ENCODE measurements around the gene GGN.
A peak's percentile ranks its signal among the peaks of the same experiment; 100 is the strongest.

The GGN gene

GRCh38 chr19:38386971-38387549 is 774 bp downstream of the GGN start:
- Histone ChIP-seq H3K4me3 (ENCODE audit: low read length in 2 of 2) (peak overlapping the region; percentile 82 to 83), H4K91ac (ENCODE audit: low read depth, low read length, poor library complexity) (no peak overlapping the region), H2AFZ (ENCODE audit: low read length) (peak overlapping the region; percentile 95), H3K27me3 (ENCODE audit: control insufficient read depth in 3 of 3, insufficient read depth in 3 of 3, low read depth in 1 of 3, low read length in 3 of 3) (no peaks in the 10 kb centered on the region), H2AK5ac (ENCODE audit: low read depth, low read length) (no peak overlapping the region), H2BK5ac (ENCODE audit: low read length) (no peak overlapping the region), H3K9me3 (replicated peaks in 1 of 2; ENCODE audit: control insufficient read depth in 2 of 2, insufficient read depth in 1 of 2, low read depth in 1 of 2, low read length in 2 of 2) (no peaks in the 10 kb centered on the region), H3K14ac (ENCODE audit: low read length) (no peak overlapping the region), H3K27ac (replicated peaks; ENCODE audit: low read length) (peak overlapping the region; percentile 2), H2BK12ac (ENCODE audit: low read length) (no peak overlapping the region), H4K8ac (ENCODE audit: low read depth, low read length) (no peak overlapping the region), H3K4ac (ENCODE audit: low read length) (no peak overlapping the region), H3K9ac (ENCODE audit: low read depth, low read length, poor library complexity) (peak overlapping the region; percentile 17), H3K79me1 (ENCODE audit: low read depth, low read length) (peaks cover 5% of the 10 kb centered on the region), H3K18ac (ENCODE audit: low read length) (peak overlapping the region; percentile 5), H3K36me3 (replicated peaks in 1 of 2; ENCODE audit: control insufficient read depth in 2 of 2, insufficient read depth in 2 of 2, low read length in 2 of 2) (peaks cover 18 to 51% of the 10 kb centered on the region in 2 donors), H2BK120ac (ENCODE audit: low read depth, low read length) (no peak overlapping the region), H3K4me2 (ENCODE audit: insufficient read depth, low read length, poor library complexity, severe bottlenecking) (peak overlapping the region; percentile 85), H3K4me1 (ENCODE audit: control insufficient read depth in 2 of 2, insufficient read depth in 1 of 2, low read depth in 1 of 2, low read length in 2 of 2) (peaks cover 8 to 10% of the 10 kb centered on the region in 2 donors), H3K23ac (ENCODE audit: low read depth, low read length, poor library complexity) (no peak overlapping the region), H2BK15ac (ENCODE audit: low read length) (no peak overlapping the region)
- no CpG with 5 or more reads among the region's 36 CpGs for WGBS, 2 donors (ENCODE audit: extremely low coverage in 2 of 2, insufficient read length in 2 of 2, insufficient replicate concordance in 1 of 2)
- DNase-seq (ENCODE audit: low spot score) = no peak

GRCh38 chr19:38386300-38386970 is 1.4 kb downstream of the GGN start:
- Histone ChIP-seq H4K91ac (ENCODE audit: low read depth, low read length, poor library complexity) (no peak overlapping the region), H3K4me2 (ENCODE audit: insufficient read depth, low read length, poor library complexity, severe bottlenecking) (no peak overlapping the region), H2AFZ (ENCODE audit: low read length) (no peak overlapping the region), H3K27ac (replicated peaks; ENCODE audit: low read length) (no peak overlapping the region), H2BK5ac (ENCODE audit: low read length) (no peak overlapping the region), H3K4me3 (ENCODE audit: low read length in 2 of 2) (no peak overlapping the region), H2BK12ac (ENCODE audit: low read length) (no peak overlapping the region), H2AK5ac (ENCODE audit: low read depth, low read length) (peak overlapping the region; percentile 27), H2BK15ac (ENCODE audit: low read length) (no peak overlapping the region), H3K36me3 (replicated peaks in 1 of 2; ENCODE audit: control insufficient read depth in 2 of 2, insufficient read depth in 2 of 2, low read length in 2 of 2) (peaks cover 21 to 51% of the 10 kb centered on the region in 2 donors), H3K27me3 (ENCODE audit: control insufficient read depth in 3 of 3, insufficient read depth in 3 of 3, low read depth in 1 of 3, low read length in 3 of 3) (no peaks in the 10 kb centered on the region), H3K9ac (ENCODE audit: low read depth, low read length, poor library complexity) (no peak overlapping the region), H3K18ac (ENCODE audit: low read length) (no peak overlapping the region), H2BK120ac (ENCODE audit: low read depth, low read length) (no peak overlapping the region), H3K23ac (ENCODE audit: low read depth, low read length, poor library complexity) (no peak overlapping the region), H4K8ac (ENCODE audit: low read depth, low read length) (no peak overlapping the region), H3K4me1 (ENCODE audit: control insufficient read depth in 2 of 2, insufficient read depth in 1 of 2, low read depth in 1 of 2, low read length in 2 of 2) (peaks cover 8% of the 10 kb centered on the region in 2 donors), H3K79me1 (ENCODE audit: low read depth, low read length) (peaks cover 5% of the 10 kb centered on the region), H3K9me3 (replicated peaks in 1 of 2; ENCODE audit: control insufficient read depth in 2 of 2, insufficient read depth in 1 of 2, low read depth in 1 of 2, low read length in 2 of 2) (no peaks in the 10 kb centered on the region), H3K14ac (ENCODE audit: low read length) (no peak overlapping the region), H3K4ac (ENCODE audit: low read length) (no peak overlapping the region)
- WGBS, 2 donors (ENCODE audit: extremely low coverage in 2 of 2, insufficient read length in 2 of 2, insufficient replicate concordance in 1 of 2) = no CpG with 5 or more reads among the region's 61 CpGs
- no peak for DNase-seq (ENCODE audit: low spot score)

GRCh38 chr19:38385804-38386257 is 2.0 kb downstream of the GGN start:
- WGBS, 2 donors (ENCODE audit: extremely low coverage in 2 of 2, insufficient read length in 2 of 2, insufficient replicate concordance in 1 of 2) = no CpG with 5 or more reads among the region's 40 CpGs
- no peak overlapping the region for H3K4me3 ChIP-seq (ENCODE audit: low read length in 2 of 2)
- no peak overlapping the region for H2BK15ac ChIP-seq (ENCODE audit: low read length)
- no peak overlapping the region for H2AFZ ChIP-seq (ENCODE audit: low read length)
- no peak for DNase-seq (ENCODE audit: low spot score)
- H3K4me2 ChIP-seq (ENCODE audit: insufficient read depth, low read length, poor library complexity, severe bottlenecking) = no peak overlapping the region
- peaks cover 5% of the 10 kb centered on the region for H3K79me1 ChIP-seq (ENCODE audit: low read depth, low read length)
- H3K4me1 ChIP-seq (ENCODE audit: control insufficient read depth in 2 of 2, insufficient read depth in 1 of 2, low read depth in 1 of 2, low read length in 2 of 2) = peaks cover 8% of the 10 kb centered on the region in 2 donors
- H3K9me3 ChIP-seq (replicated peaks in 1 of 2; ENCODE audit: control insufficient read depth in 2 of 2, insufficient read depth in 1 of 2, low read depth in 1 of 2, low read length in 2 of 2) = no peaks in the 10 kb centered on the region
- peak overlapping the region; percentile 27 for H2AK5ac ChIP-seq (ENCODE audit: low read depth, low read length)
- H3K27ac ChIP-seq (replicated peaks; ENCODE audit: low read length) = no peak overlapping the region
- no peak overlapping the region for H3K4ac ChIP-seq (ENCODE audit: low read length)
- peak overlapping the region; percentile 44 for H3K23ac ChIP-seq (ENCODE audit: low read depth, low read length, poor library complexity)
- H2BK5ac ChIP-seq (ENCODE audit: low read length) = no peak overlapping the region
- no peak overlapping the region for H3K18ac ChIP-seq (ENCODE audit: low read length)
- no peak overlapping the region for H4K8ac ChIP-seq (ENCODE audit: low read depth, low read length)
- no peaks in the 10 kb centered on the region for H3K27me3 ChIP-seq (ENCODE audit: control insufficient read depth in 3 of 3, insufficient read depth in 3 of 3, low read depth in 1 of 3, low read length in 3 of 3)
- H3K9ac ChIP-seq (ENCODE audit: low read depth, low read length, poor library complexity) = no peak overlapping the region
- H3K36me3 ChIP-seq (replicated peaks in 1 of 2; ENCODE audit: control insufficient read depth in 2 of 2, insufficient read depth in 2 of 2, low read length in 2 of 2) = peaks cover 25 to 52% of the 10 kb centered on the region in 2 donors
- H2BK12ac ChIP-seq (ENCODE audit: low read length) = no peak overlapping the region
- H2BK120ac ChIP-seq (ENCODE audit: low read depth, low read length) = no peak overlapping the region
- no peak overlapping the region for H3K14ac ChIP-seq (ENCODE audit: low read length)
- H4K91ac ChIP-seq (ENCODE audit: low read depth, low read length, poor library complexity) = no peak overlapping the region

- Histone ChIP-seq H3K9me3 (replicated peaks in 1 of 2; ENCODE audit: control insufficient read depth in 2 of 2, insufficient read depth in 1 of 2, low read depth in 1 of 2, low read length in 2 of 2) (no peaks in the 10 kb centered on the region), H2AFZ (ENCODE audit: low read length) (no peak overlapping the region), H2BK15ac (ENCODE audit: low read length) (no peak overlapping the region), H3K27me3 (ENCODE audit: control insufficient read depth in 3 of 3, insufficient read depth in 3 of 3, low read depth in 1 of 3, low read length in 3 of 3) (no peaks in the 10 kb centered on the region), H2BK12ac (ENCODE audit: low read length) (no peak overlapping the region), H3K23ac (ENCODE audit: low read depth, low read length, poor library complexity) (peak overlapping the region; percentile 44), H4K8ac (ENCODE audit: low read depth, low read length) (no peak overlapping the region), H4K91ac (ENCODE audit: low read depth, low read length, poor library complexity) (no peak overlapping the region), H2BK5ac (ENCODE audit: low read length) (no peak overlapping the region), H3K4me3 (ENCODE audit: low read length in 2 of 2) (peak overlapping the region in 1 of 2 donors; percentile 43), H3K27ac (replicated peaks; ENCODE audit: low read length) (no peak overlapping the region), H3K4me2 (ENCODE audit: insufficient read depth, low read length, poor library complexity, severe bottlenecking) (no peak overlapping the region), H3K36me3 (replicated peaks in 1 of 2; ENCODE audit: control insufficient read depth in 2 of 2, insufficient read depth in 2 of 2, low read length in 2 of 2) (peaks cover 26 to 56% of the 10 kb centered on the region in 2 donors), H3K79me1 (ENCODE audit: low read depth, low read length) (peaks cover 2% of the 10 kb centered on the region), H3K14ac (ENCODE audit: low read length) (no peak overlapping the region), H3K18ac (ENCODE audit: low read length) (no peak overlapping the region), H2BK120ac (ENCODE audit: low read depth, low read length) (no peak overlapping the region), H3K4ac (ENCODE audit: low read length) (no peak overlapping the region), H3K9ac (ENCODE audit: low read depth, low read length, poor library complexity) (no peak overlapping the region), H3K4me1 (ENCODE audit: control insufficient read depth in 2 of 2, insufficient read depth in 1 of 2, low read depth in 1 of 2, low read length in 2 of 2) (peaks cover 6 to 8% of the 10 kb centered on the region in 2 donors), H2AK5ac (ENCODE audit: low read depth, low read length) (no peak overlapping the region)
- no CpG with 5 or more reads among the region's 40 CpGs for WGBS, 2 donors (ENCODE audit: extremely low coverage in 2 of 2, insufficient read length in 2 of 2, insufficient replicate concordance in 1 of 2)
- DNase-seq (ENCODE audit: low spot score) = no peak
These were observed 2.6 kb downstream of the GGN start for GRCh38 chr19:38385057-38385803.
